Measurements from ENCODE around the gene PRKACA.

DNA sequence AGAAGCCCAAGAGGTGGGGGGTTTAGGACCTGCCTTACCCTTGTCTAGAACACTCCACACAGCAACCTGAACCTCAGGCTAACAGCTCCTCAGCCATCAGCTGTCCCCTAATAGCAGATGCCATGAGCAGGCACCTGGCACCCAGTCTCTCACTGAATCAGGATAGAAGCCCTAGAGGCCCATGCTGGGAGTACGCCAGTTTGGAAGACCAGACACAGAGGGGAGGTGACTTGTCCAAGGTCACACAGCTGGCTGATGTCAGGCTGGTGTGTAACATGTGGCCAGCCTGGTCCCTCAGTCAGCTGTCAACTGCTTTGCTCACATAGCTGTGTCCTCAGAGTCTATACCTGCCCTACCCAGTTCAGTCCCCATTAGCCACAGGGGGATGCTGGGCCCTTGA is 14.3 kb downstream of the PRKACA start:
- TF ChIP-seq YY1 (IDR thresholded peaks at IDR 0.05; ENCODE audit: insufficient read depth, insufficient read length) (no peak), ZNF274 (IDR thresholded peaks at IDR 0.05; ENCODE audit: low read depth, low read length) (no peak), SUZ12 (IDR thresholded peaks at IDR 0.05; ENCODE audit: extremely low read depth, insufficient read depth, insufficient read length) (no peak)
